ENCODE measurements around the gene CHD5.

- TF ChIP-seq CTCF (IDR thresholded peaks at IDR 0.05), result no peak
- TF ChIP-seq ZFX (IDR thresholded peaks at IDR 0.05; ENCODE audit: borderline replicate concordance), result no peak
Observed at GRCh38 chr1:6103111-6103853, 76.8 kb downstream of the CHD5 start.
